ENCODE data around the gene RTTN.
"Not testable (repeated sequence)": the region's sequence is repeated elsewhere in the genome, so short reads cannot be mapped to it uniquely, and the experiment has no call there.

The RTTN gene, protein sequence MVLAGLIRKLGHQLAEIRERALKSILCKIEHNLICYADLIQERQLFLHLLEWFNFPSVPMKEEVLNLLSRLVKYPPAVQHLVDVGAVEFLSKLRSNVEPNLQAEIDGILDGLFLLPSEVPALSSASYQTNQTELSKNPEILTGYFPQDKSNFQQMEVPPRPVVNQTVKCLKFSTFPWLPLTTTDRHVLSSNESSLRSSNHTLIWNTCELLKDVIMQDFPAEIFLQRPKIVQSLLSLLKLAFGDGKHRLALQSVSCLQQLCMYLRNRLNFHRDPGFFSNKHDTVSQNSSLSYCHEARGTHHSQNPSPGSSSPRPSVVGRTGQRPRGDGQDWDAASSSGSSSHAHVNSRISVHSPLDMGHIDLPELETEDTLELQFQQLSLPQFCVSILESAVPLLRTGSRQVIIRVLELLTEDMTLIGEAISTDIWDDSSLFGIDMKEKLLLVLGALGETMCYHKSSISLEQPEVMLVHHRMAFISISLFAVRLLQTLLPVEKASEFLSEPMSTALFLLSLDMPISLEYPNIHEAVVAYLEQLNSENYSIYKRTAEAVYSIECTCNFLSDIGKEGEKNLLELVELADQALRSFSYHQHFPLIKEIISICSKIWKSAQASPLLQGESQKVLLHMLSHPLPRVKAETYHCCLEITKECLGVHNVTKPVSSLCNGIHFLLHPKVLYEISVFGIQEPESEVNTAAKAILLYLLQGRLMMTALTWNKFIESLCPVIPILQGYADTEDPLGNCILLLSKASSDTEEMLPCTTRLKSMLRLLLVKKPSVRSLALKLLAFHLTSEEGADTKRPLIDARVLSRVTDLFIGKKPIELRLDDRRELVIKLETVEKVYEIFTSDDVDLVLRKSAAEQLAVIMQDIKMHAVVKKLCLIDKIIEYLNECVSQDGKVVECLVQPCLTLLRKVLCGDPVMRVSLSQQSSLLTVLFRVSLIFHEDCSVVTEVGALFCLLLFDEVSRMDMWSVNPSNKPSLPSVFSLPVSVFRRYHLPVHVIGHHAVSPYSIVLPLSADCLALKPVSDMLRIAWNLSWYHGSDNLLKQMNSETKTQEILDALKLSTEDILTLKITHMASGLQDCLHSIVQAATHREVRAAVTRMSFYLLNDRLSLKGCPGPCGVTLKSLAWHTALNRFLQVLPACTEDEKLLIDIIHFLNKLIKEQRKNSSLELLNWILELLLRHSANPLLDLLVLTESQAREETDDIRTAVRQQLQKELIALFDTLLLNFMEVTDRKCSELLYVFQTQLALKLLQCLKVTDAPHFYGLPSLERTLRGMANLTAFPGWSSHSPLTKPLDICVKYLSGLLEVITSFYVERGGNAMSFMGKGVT (N-terminal part only)

DNA sequence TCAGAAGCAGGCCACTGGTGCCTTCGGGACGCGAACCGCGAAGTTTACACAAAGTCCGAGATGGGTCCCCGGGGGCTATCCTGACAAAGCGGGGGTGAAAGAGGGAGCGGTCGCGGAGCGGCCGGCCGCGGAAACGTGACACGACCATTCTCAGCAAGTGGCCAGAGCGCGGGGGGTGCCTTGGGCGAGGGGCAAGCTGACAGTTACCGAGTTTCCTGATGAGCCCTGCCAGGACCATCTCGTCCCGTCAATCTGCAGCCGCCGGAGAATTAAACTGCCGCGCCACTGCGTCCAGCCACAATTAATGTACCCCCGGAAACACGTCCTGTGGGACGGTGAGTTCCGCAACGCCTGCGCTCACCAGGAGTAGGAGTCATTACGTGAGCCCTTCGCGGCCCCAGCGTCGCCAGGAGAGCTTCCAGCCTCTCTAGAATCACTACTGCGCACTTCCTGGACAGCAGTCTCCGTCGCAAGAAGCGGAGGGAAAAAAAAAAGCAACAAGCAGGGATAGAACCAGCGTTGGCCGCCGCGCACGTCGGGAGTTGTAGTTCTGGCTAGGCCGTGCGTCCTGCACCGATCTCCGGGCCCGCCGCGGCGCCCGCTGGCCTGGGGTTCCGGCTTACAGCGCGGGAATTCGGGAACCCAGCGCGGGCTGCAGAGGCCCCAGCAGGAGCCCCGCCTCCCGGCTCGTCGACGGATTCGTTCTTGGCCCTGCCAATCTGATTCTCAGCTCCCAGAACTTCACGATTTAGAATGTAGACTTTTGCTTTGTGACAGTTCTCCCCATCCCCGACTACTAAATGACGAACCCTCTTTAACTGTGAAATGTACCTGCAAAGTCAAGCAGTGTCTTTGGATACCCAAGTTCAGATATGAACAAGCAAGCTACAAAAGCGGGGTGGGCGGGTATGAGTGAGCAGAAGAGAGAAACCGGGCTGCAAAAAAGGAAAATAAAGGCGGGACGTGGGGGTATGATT lies at the start of gene RTTN:
Gene RTTN, minus strand, starts transcription at position 267 of the 977 bp plus-strand sequence. Its CDS starts 29 bp downstream, at position 238.
- Histone ChIP-seq H3K9ac (peak within 1 kb of the TSS; percentile 84), H3K36me3 (peaks cover 19% of the 10 kb centered on the region), H3K4me2 (peak within 1 kb of the TSS; percentile 83), H3K27me3 (no peaks in the 10 kb centered on the region), H3K4me1 (peaks cover 27% of the 10 kb centered on the region), H3K4me3 (peak within 1 kb of the TSS; percentile 85), H3K9me3 (no peaks in the 10 kb centered on the region), H3K27ac (peak within 1 kb of the TSS; percentile 92), H4K20me1 (no peaks in the 10 kb centered on the region; the same call in 1 of the 2 replicates)
- TF ChIP-seq Cebpa-rat (IDR thresholded peaks at IDR 0.05) = no peak

DNA sequence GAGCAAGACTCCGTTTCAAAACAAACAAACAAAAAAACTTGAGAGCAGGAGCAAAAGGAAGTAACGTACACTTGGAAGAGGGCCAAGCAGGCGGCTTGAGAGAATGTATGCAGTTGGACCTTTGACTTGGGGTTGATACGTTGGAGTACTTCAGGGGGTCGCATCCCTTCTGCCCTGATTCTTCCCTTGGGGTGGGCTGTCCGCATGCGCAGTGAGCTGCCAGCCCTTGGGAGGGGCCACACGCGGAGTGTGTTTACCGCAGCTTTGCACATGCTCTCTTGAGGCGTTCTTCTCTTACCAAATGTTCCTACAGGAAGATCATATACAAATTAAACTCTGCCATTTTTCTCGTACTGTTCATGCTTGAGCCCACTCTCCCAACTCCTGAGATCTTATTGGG lies 45.3 kb upstream of the RTTN start:
- no peaks in the 10 kb centered on the region for H4K20me1 ChIP-seq
- H3K4me1 ChIP-seq = 0 out of 2 replicates have a peak, but pooled peaks cover 5% of the 10 kb centered on the region

GRCh38 chr18:70249861-70250260 lies 44.4 kb upstream of the RTTN start:
- H3K27ac ChIP-seq, H3K27me3 ChIP-seq, H3K4me1 ChIP-seq, H3K4me3 ChIP-seq, H3K36me3 ChIP-seq, H3K4me2 ChIP-seq, H3K9ac ChIP-seq, H4K20me1 ChIP-seq: not testable (repeated sequence)
- H3K9me3 ChIP-seq = peaks cover 12% of the 10 kb centered on the region; the same call in 1 of the 2 replicates

More for the DNA sequence above, 45.3 kb upstream of the RTTN start:
- no peak overlapping the region for H3K9ac ChIP-seq
- peaks cover 12% of the 10 kb centered on the region; the same call in 1 of the 2 replicates for H3K9me3 ChIP-seq
- H3K4me2 ChIP-seq = no peak overlapping the region
- no peak overlapping the region for H3K4me3 ChIP-seq
- no peaks in the 10 kb centered on the region for H3K36me3 ChIP-seq
- no peak overlapping the region for H3K27ac ChIP-seq
- no peak for TF ChIP-seq Cebpa-rat (IDR thresholded peaks at IDR 0.05)
- no peaks in the 10 kb centered on the region for H3K27me3 ChIP-seq

GRCh38 chr18:70249118-70249517 lies 43.6 kb upstream of the RTTN start:
- Histone ChIP-seq H3K9ac (no peak overlapping the region), H3K36me3 (no peaks in the 10 kb centered on the region), H3K27ac (no peak overlapping the region), H3K4me1 (0 out of 2 replicates have a peak, but pooled peaks cover 6% of the 10 kb centered on the region), H3K27me3 (no peaks in the 10 kb centered on the region), H4K20me1 (no peaks in the 10 kb centered on the region), H3K4me3 (no peak overlapping the region), H3K9me3 (peaks cover 12% of the 10 kb centered on the region; the same call in 1 of the 2 replicates), H3K4me2 (no peak overlapping the region)
- TF ChIP-seq Cebpa-rat (IDR thresholded peaks at IDR 0.05) = no peak

GRCh38 chr18:70246061-70246466 lies 40.6 kb upstream of the RTTN start:
- Histone ChIP-seq H3K9ac (no peak overlapping the region), H3K36me3 (no peaks in the 10 kb centered on the region), H4K20me1 (no peaks in the 10 kb centered on the region), H3K9me3 (peaks cover 12% of the 10 kb centered on the region; the same call in 1 of the 2 replicates), H3K4me1 (0 out of 2 replicates have a peak, but pooled peaks cover 6% of the 10 kb centered on the region), H3K4me2 (no peak overlapping the region), H3K4me3 (no peak overlapping the region), H3K27me3 (no peaks in the 10 kb centered on the region), H3K27ac (no peak overlapping the region)
- TF ChIP-seq Cebpa-rat (IDR thresholded peaks at IDR 0.05) = no peak

- Histone ChIP-seq H4K20me1 (no peaks in the 10 kb centered on the region), H3K27me3 (no peaks in the 10 kb centered on the region), H3K9ac (no peak overlapping the region), H3K9me3 (no peaks in the 10 kb centered on the region), H3K36me3 (no peaks in the 10 kb centered on the region), H3K4me2 (no peak overlapping the region), H3K4me1 (0 out of 2 replicates have a peak, but pooled peaks cover 6% of the 10 kb centered on the region), H3K27ac (no peak overlapping the region), H3K4me3 (no peak overlapping the region)
- TF ChIP-seq Cebpa-rat (IDR thresholded peaks at IDR 0.05) = no peak
Measured at GRCh38 chr18:70243131-70243929, 37.8 kb upstream of the RTTN start.

DNA sequence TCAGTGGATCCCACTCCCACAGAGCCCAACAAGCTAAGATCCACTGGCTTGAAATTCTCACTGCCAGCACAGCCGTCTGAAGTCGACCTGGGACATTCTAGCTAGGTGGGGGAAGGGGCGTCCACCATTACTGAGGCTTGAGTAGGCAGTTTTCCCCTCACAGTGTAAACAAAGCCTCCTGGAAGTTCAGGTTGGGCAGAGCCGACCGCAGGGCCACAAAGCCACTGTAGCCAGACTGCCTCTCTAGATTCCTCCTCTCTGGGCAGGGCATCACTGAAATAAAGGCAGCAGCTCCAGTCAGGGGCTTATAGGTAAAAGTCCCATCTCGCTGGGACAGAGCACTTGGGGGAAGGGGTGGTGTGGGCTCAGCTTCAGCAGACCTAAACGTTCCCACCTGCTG lies 31.4 kb upstream of the RTTN start:
- not testable (repeated sequence) for H3K4me2 ChIP-seq, H4K20me1 ChIP-seq, H3K4me1 ChIP-seq, H3K4me3 ChIP-seq, H3K27me3 ChIP-seq, H3K9ac ChIP-seq, H3K27ac ChIP-seq, H3K36me3 ChIP-seq, H3K9me3 ChIP-seq

DNA sequence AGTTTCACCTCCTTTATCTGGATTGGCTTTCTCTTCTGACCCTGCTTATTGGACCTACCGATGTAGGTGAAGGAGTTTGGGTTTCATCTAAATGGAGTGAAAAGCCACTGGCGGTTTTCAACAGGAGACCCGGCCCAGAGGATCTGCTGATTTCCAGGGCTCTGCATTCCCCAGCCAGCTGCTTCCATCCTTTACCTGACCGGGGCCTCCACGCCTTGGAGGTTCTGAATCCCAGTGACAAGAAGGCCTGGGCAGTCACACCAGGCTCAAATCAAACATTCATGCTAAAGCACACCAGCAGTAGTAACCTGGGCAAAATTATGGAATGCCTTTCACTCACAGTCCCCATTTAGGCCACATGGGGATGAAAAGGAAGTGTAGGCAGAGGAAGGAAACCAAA lies 30.0 kb upstream of the RTTN start:
- Histone ChIP-seq H3K4me3 (no peak overlapping the region), H3K4me2 (no peak overlapping the region), H3K9me3 (no peaks in the 10 kb centered on the region), H3K27ac (no peak overlapping the region), H3K9ac (no peak overlapping the region), H3K36me3 (no peaks in the 10 kb centered on the region), H3K4me1 (no peaks in the 10 kb centered on the region), H4K20me1 (no peaks in the 10 kb centered on the region), H3K27me3 (no peaks in the 10 kb centered on the region)
- TF ChIP-seq Cebpa-rat (IDR thresholded peaks at IDR 0.05) = no peak

Data from BLaER1 (cell line).